ENCODE measurements around the gene SEC11C.
"Not testable (repeated sequence)": the region's sequence is repeated elsewhere in the genome, so short reads cannot be mapped to it uniquely, and the experiment has no call there.

The SEC11C gene

DNA sequence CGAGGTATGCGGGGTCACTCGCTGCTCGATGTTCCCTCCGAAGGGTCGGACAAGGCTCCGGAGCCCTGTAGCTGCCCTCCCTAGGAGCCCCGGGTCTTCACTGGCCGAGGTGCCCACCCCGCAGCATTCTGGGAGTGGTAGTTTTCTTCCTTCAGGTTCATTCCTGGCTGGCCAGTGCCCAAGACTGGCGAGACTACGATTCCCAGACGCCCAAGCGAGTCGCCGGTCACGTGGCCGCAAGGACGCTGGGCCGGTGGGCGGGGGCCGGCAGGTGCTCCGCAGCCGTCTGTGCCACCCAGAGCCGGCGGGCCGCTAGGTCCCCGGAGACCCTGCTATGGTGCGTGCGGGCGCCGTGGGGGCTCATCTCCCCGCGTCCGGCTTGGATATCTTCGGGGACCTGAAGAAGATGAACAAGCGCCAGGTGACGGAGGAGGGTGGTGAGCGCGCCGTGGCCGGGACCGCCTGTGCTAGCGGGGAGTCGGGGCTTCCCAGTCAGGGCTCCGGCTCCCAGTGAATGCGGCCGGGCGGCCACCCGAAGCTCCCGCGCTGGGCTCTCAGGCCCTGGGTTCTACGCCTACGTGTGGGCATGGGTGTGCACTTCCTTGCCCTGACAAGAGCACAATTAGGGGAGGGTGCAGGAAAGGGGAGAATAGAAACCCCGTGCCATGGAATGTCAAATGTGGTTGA is at the start of gene SEC11C:
Gene SEC11C (plus strand): TSS at position 270 of the 687 bp plus-strand sequence. CDS start 65 bp downstream, at position 335.
- peak; percentile 94 to 96 for DNase-seq (ENCODE audit: low read depth in 2 of 2)

DNA sequence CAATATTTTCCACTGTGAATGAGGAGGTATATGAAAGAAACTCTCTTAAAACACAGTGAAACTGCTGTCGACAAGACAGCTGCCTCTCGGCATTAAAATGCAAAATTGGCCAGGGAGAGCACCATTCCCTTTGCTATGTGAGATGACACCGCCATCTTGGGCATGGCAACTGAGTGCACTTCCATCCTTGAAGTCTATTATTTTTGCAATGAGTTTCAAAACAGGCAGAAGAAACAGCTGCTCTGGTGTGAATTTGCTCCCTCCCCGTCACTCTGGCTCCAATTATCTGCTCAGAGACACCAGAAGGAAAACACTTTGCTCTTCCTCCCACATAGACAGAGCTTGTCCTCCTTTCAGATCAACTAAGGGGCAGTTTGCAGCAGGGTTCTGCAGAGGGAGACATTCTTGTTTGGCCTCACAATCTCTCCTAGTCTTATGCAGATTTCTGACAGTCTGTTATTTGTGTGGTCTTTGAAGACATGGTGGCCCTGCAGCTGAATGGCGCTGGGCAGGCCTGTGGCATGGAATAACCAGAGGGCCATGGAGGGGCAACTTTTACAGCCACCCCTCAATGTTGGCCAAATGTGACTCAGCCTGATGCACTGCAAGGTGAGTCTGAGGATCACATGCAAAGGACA is 48.6 kb upstream of the SEC11C start:
- no peak for DNase-seq (ENCODE audit: low read depth in 2 of 2)

- no peak for DNase-seq (ENCODE audit: low read depth in 2 of 2)
These were observed 46.0 kb upstream of the SEC11C start for GRCh38 chr18:59093668-59094067.

DNA sequence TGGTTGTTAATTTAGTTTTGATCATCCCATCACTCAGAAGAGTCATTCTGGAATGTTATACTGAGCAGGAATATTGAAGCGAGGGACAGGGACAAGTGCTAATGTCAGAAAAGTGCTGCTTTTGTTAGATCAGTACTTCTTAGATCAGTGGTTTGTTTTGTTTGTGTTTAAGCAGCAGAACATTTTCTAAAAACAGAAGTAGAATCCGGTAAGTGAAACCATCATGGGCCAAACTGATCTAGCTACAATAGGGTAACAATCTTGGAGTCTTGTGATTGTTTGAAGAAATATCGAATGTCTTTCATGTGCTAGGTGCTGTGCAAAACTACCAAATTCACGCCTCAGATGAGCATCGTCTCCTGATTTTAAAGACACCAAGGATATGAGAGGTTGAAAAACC is 45.1 kb upstream of the SEC11C start:
- no peak for DNase-seq (ENCODE audit: low read depth in 2 of 2)

GRCh38 chr18:59096098-59096789 is 43.4 kb upstream of the SEC11C start:
- no peak for DNase-seq (ENCODE audit: low read depth in 2 of 2)

DNA sequence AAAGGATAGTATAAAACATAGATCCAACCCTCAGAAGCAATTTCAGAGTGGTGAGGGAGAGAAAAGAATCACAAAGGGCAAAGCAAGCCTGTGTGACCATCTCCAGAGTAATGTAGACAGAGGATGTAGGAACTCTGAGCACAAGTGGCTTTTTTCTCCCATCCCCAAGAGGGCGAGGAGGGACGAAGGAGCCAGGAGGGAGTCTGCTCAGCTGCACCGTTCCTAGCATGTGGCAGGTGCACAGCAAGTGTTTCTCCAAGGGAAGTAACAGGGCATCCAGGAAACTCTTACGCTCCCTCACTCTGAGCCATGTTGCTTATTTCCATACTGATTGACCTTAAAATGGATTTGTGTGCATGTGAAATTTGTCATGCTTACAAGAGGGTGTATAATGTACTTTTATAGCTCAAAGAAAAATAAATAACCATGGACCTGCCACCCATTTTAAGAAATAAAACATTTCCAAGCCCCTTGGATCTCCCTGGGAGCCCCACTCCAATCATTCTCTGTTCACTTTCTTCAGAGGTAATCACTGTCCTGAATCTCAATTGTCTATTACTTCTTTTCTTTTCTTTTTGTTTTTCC is 37.8 kb upstream of the SEC11C start:
- no peak for DNase-seq (ENCODE audit: low read depth in 2 of 2)

- no peak for DNase-seq (ENCODE audit: low read depth in 2 of 2)
These were observed 30.3 kb upstream of the SEC11C start for GRCh38 chr18:59109375-59109774.

DNA sequence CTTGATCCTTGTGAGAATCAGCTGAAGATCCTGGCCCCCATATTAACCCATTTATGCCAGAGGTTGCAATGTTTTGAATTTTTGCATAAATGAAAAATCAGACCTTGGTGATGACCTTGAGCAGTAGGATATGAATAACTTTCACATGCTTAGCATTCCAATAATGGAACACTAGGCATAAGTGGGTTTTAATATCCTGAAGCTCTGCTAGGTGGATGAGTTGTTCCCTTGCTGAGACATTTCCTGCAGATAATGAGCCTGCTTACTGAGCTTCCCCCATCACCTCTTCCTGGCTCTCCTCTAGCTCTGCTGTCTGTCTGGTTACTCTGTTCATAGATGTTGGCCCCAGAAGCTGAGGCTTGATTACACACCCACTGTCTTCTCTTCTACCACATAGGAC is 25.5 kb upstream of the SEC11C start:
- no peak for DNase-seq (ENCODE audit: low read depth in 2 of 2)

GRCh38 chr18:59123588-59124369 is 15.9 kb upstream of the SEC11C start:
- no peak for DNase-seq (ENCODE audit: low read depth in 2 of 2)

DNA sequence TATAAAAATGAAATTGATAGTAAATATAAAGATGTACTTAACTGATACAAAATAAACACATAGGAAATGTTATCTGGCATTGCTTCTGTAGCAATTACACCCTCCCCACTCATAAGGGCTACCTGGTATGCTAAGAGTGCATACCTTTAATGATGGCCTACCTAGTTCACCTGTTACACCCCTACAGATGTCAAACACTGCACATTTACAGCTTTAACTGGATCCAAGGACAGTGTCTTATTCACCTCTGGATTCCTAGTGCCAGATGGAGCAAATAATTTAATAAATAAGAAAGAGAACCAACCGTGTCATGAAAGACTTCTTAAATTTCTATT is 15.3 kb upstream of the SEC11C start:
- no peak for DNase-seq (ENCODE audit: low read depth in 2 of 2)

- DNase-seq (ENCODE audit: low read depth in 2 of 2) = no peak
These were observed 12.6 kb upstream of the SEC11C start for GRCh38 chr18:59127047-59127446.

DNA sequence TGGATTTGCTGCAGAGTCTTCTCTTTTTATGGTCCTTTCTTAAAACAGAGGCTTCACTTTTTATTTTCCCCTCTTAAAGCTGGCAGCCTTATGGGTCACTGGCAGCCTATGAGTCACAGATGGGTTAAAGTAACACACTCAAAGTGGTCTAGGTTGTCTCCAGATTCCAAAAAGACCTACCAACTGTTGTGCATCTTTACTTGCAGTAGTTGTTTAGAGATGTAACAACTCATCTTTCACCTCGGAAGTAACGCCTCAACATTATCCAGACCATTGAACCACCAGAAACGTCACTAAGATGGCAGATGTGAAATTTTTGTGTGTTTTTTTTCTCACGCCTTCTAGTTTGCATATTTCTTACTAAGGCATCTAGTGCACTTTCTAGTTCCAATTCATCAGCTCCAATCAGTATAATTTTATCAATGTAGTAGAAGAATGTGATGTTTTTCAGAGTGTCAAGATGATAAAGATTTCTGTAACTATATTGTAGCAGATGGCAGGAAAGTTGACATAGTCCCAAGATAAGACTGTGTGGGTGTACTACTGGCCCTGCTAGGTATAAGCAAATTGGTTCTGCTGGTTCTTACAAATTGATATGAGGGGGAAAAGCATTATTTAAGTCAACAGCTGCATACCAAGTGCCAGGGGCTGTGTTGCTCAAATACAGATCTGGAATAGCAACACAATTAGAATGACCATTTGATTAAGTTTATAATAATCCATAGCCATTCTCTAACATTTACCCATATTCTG is 9.6 kb upstream of the SEC11C start:
- no peak for DNase-seq (ENCODE audit: low read depth in 2 of 2)

DNA sequence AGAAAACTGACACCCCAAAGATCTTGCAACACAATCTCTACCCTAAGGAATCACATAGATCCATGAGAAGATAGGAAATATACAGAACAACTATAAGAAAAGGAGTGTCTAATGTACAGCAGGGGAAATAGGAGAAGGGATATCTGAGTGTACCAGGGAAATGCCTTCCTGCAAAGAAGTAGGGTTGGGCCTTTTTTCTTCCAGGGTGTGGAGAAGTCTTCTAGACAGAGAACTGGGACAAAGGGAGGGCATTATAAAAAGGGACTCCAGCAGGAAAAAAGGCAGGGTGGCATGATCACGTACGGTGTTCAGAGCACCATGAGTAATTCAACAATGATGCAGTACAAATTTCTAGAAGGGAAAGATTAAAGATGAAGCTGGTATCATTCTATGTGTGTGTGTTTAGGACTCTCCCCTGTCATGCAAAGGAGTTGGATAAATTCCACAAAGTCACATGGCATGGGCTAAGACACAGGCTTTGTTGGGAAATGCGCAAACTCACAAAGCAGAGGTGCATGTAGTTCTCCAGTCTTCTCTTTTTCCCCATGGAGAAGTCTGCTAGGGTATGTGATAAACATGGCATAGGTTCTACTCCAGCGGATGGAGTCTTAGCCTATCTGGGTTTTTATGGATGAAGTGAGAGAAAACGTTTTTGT is 6.7 kb upstream of the SEC11C start:
- no peak for DNase-seq (ENCODE audit: low read depth in 2 of 2)

- DNase-seq (ENCODE audit: low read depth in 2 of 2) = peak; percentile 85 to 90
These were observed 431 bp upstream of the SEC11C start for GRCh38 chr18:59139291-59139614.

DNA sequence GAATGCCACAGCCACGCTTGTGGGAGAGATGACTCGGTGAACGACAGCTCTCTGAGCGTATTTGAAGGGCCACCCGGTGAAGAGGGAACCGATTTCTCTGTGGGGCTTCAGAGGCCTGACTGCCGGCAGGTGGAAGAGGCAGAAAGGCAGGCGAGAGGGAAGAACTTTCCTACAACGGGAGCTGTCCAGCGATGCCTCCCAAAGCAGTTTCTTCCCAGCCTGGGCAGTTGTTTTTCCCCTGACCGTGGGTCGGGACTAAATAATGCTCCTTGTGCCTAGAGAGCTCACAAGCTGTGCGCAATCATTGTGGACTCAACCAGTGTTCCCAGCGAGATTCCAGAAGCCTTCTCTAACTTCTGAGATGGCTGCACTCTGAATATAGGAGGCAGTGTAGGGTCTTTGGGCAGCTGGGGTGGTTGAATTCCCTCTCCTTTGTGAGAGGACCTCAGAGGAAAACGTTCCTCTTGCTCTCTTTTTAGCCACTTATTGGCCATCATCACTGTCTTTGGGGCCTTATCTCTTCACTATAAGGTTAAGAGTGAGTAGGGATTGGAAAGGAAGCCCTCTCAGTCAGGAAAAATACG is 710 bp downstream of the SEC11C start:
- no peak for DNase-seq (ENCODE audit: low read depth in 2 of 2)

GRCh38 chr18:59141294-59142068 is 1.8 kb downstream of the SEC11C start:
- no peak for DNase-seq (ENCODE audit: low read depth in 2 of 2)

DNA sequence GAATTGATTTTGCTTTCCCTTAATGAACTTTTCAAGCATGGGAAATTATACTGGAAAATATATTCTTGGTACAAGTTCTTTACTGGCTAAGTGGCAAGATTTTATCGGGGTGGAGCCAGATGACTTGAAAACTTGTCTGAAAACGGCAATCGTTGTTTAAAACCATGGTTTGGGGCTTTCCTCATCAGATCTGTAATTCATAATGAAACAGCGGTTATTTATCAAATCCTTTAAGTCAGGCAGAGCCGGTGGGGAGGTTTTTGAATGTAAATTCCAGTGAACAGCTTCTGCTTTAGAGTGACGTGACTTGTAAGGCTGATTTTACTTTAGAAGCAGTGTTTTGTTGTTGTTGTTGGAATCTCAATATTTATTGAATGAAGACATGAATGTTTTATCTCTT is 2.6 kb downstream of the SEC11C start:
- no peak for DNase-seq (ENCODE audit: low read depth in 2 of 2)

GRCh38 chr18:59142800-59143416 is 3.2 kb downstream of the SEC11C start:
- not testable (repeated sequence) for DNase-seq (ENCODE audit: low read depth in 2 of 2)

DNA sequence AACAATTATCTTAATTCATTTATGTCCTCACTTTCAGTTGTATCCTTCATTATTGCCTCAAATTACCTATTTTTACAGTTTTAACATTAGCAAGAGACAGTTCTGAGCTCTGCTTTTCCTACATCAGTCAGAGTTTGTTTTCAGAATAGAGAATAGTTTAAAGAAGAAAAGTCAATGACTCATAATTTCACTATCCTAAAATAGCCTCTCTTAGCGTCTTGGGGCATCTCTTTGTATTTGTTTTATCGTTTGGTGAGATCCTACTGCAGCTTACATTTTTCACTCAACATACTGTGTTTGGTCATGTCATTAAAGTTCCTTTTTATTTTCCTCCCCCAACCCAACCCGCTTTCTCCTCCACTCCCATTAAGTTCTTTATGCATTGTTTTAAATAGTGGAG is 3.8 kb downstream of the SEC11C start:
- DNase-seq (ENCODE audit: low read depth in 2 of 2) = no peak

Data from stimulated activated CD8-positive, alpha-beta memory T cell treated with anti-CD3 and anti-CD28 coated beads, Interleukin-7, amount 100 ng/mL, for 4 hours (primary cell).